Trophoblast cell (in vitro differentiated cells and primary cell): ENCODE measurements around the gene USP48.

ENCODE experiments used
- DNase-seq, 2 donors: peaks; one replicate each; pipeline ENCODE4 v3.0.0-alpha.2; 2016
- H2AFZ ChIP-seq: 2 replicates; pipeline ENCODE4 v1.6.1; 2013; ENCODE audit warnings: low read length, moderate library complexity, mild to moderate bottlenecking; ENCODE audit not compliant: insufficient read depth, poor library complexity
- H2AK5ac ChIP-seq: 2 replicates; pipeline ENCODE4 v1.6.1; 2013; ENCODE audit warnings: mild to moderate bottlenecking, low read length
- H2BK120ac ChIP-seq: 2 replicates; pipeline ENCODE4 v1.6.1; 2013; ENCODE audit warnings: low read length, mild to moderate bottlenecking, moderate library complexity; ENCODE audit not compliant: insufficient read depth, poor library complexity
- H2BK12ac ChIP-seq: 2 replicates; pipeline ENCODE4 v1.6.1; 2013; ENCODE audit warnings: mild to moderate bottlenecking, low read length, moderate library complexity
- H2BK5ac ChIP-seq: 2 replicates; pipeline ENCODE4 v1.6.1; 2013; ENCODE audit warnings: low read length, low read depth, moderate library complexity, mild to moderate bottlenecking; ENCODE audit not compliant: poor library complexity
- H3K14ac ChIP-seq: 2 replicates; pipeline ENCODE4 v1.6.1; 2013; ENCODE audit warnings: mild to moderate bottlenecking, low read length
- H3K18ac ChIP-seq: 2 replicates; pipeline ENCODE4 v1.6.1; 2013; ENCODE audit warnings: mild to moderate bottlenecking, low read length
- H3K23ac ChIP-seq: 2 replicates; pipeline ENCODE4 v1.6.1; 2013; ENCODE audit warnings: low read length
- H3K27ac ChIP-seq: 2 replicates; pipeline ENCODE4 v1.5.1; 2013; ENCODE audit warnings: low read depth, mild to moderate bottlenecking, inconsistent platforms, low read length, moderate library complexity
- H3K27me3 ChIP-seq: 2 replicates; pipeline ENCODE4 v1.6.1; 2013; ENCODE audit warnings: inconsistent platforms, mild to moderate bottlenecking, low read length, moderate library complexity; ENCODE audit not compliant: insufficient read depth
- H3K36me3 ChIP-seq, 2 experiments: 1 replicate in 1 of 2; 2 replicates in 1 of 2; pipeline ENCODE4 v1.6.1; 2013; ENCODE audit warnings: low read length in 2 of 2, mild to moderate bottlenecking in 2 of 2, moderate library complexity in 1 of 2; ENCODE audit not compliant: insufficient read depth in 2 of 2, control insufficient read depth in 1 of 2
- H3K4ac ChIP-seq: 2 replicates; pipeline ENCODE4 v1.6.1; 2013; ENCODE audit warnings: low read depth, mild to moderate bottlenecking, low read length, moderate library complexity
- H3K4me1 ChIP-seq, 2 experiments: 1 replicate in 1 of 2; 2 replicates in 1 of 2; pipeline ENCODE4 v1.6.1; 2013; ENCODE audit warnings: low read length in 2 of 2, mild to moderate bottlenecking in 2 of 2, moderate library complexity in 1 of 2; ENCODE audit not compliant: insufficient read depth in 2 of 2, control insufficient read depth in 1 of 2
- H3K4me2 ChIP-seq: 2 replicates; pipeline ENCODE4 v1.6.1; 2013; ENCODE audit warnings: inconsistent platforms, mild to moderate bottlenecking, low read length, moderate library complexity
- H3K4me3 ChIP-seq: 2 replicates; pipeline ENCODE4 v1.5.1; 2013; ENCODE audit warnings: mild to moderate bottlenecking, low read depth, low read length, inconsistent platforms
- H3K79me1 ChIP-seq: one replicate; pipeline ENCODE4 v1.6.1; 2013; ENCODE audit warnings: low read length
- H3K79me2 ChIP-seq: 2 replicates; pipeline ENCODE4 v1.6.1; 2013; ENCODE audit warnings: low read length, mild to moderate bottlenecking; ENCODE audit not compliant: control insufficient read depth, insufficient read depth, poor library complexity
- H3K9ac ChIP-seq: 2 replicates; pipeline ENCODE4 v1.6.1; 2013; ENCODE audit warnings: mild to moderate bottlenecking, low read length
- H3K9me3 ChIP-seq: 2 replicates; pipeline ENCODE4 v1.6.1; 2013; ENCODE audit warnings: low read depth, mild to moderate bottlenecking, control low read depth, inconsistent platforms, low read length; ENCODE audit not compliant: insufficient read depth
- H4K12ac ChIP-seq: 2 replicates; pipeline ENCODE4 v1.6.1; 2013; ENCODE audit warnings: low read depth, mild to moderate bottlenecking, low read length, moderate library complexity
- H4K8ac ChIP-seq: 2 replicates; pipeline ENCODE4 v1.6.1; 2013; ENCODE audit warnings: low read depth, mild to moderate bottlenecking, low read length, moderate library complexity
- H4K91ac ChIP-seq: one replicate; pipeline ENCODE4 v1.6.1; 2013; ENCODE audit warnings: low read depth, mild to moderate bottlenecking, low read length, moderate library complexity
- WGBS: extraction: QIAGEN DNeasy Blood & Tissue Kit; methylation state at CpG from one replicate; pipeline ENCODE4 v1.1.7; 2013; ENCODE audit warnings: missing lambda C conversion rate; ENCODE audit not compliant: insufficient read length, insufficient coverage; ENCODE audit errors: extremely low coverage; 5-methylcytosine and 5-hydroxymethylcytosine counted together

The USP48 gene

GRCh38 chr1:21725748-21726392, 57.1 kb downstream of the USP48 start:
- Histone ChIP-seq H3K27ac (no peak overlapping the region), H3K4me1 (no peaks in the 10 kb centered on the region), H3K14ac (no peak overlapping the region), H2BK5ac (no peak overlapping the region), H3K27me3 (no peaks in the 10 kb centered on the region), H3K4me2 (no peak overlapping the region), H3K4me3 (no peak overlapping the region), H3K79me1 (no peaks in the 10 kb centered on the region), H4K12ac (no peak overlapping the region), H3K36me3 (peaks cover 12 to 15% of the 10 kb centered on the region in 2 experiments), H2BK120ac (no peak overlapping the region), H2BK12ac (no peak overlapping the region), H4K8ac (no peak overlapping the region), H3K18ac (no peak overlapping the region), H2AK5ac (no peak overlapping the region), H3K79me2 (no peaks in the 10 kb centered on the region), H3K23ac (no peak overlapping the region), H2AFZ (no peak overlapping the region), H3K9ac (no peak overlapping the region), H3K9me3 (no peaks in the 10 kb centered on the region), H3K4ac (no peak overlapping the region), H4K91ac (no peak overlapping the region)
- WGBS: no CpG with 5 or more reads among the region's 1 CpG
- no peak for DNase-seq

- Histone ChIP-seq H3K4me3 (no peak overlapping the region), H3K9me3 (no peaks in the 10 kb centered on the region), H2AK5ac (no peak overlapping the region), H3K4ac (no peak overlapping the region), H2AFZ (no peak overlapping the region), H2BK5ac (no peak overlapping the region), H3K14ac (no peak overlapping the region), H3K27ac (no peak overlapping the region), H2BK12ac (no peak overlapping the region), H3K4me1 (no peaks in the 10 kb centered on the region), H3K36me3 (peaks cover 16 to 19% of the 10 kb centered on the region in 2 experiments), H3K23ac (no peak overlapping the region), H3K79me2 (no peaks in the 10 kb centered on the region), H3K9ac (no peak overlapping the region), H3K79me1 (no peaks in the 10 kb centered on the region), H3K27me3 (no peaks in the 10 kb centered on the region), H2BK120ac (no peak overlapping the region), H3K18ac (no peak overlapping the region), H4K12ac (no peak overlapping the region), H4K91ac (no peak overlapping the region), H4K8ac (no peak overlapping the region), H3K4me2 (no peak overlapping the region)
- no peak for DNase-seq
- WGBS: no CpG with 5 or more reads among the region's 3 CpGs
Measured at GRCh38 chr1:21724570-21724969, 58.4 kb downstream of the USP48 start.

- Histone ChIP-seq H2BK12ac (no peak overlapping the region), H3K18ac (no peak overlapping the region), H3K79me1 (no peaks in the 10 kb centered on the region), H3K79me2 (no peaks in the 10 kb centered on the region), H3K36me3 (peaks cover 19 to 22% of the 10 kb centered on the region in 2 experiments), H2AK5ac (no peak overlapping the region), H3K27ac (no peak overlapping the region), H2AFZ (no peak overlapping the region), H3K9ac (no peak overlapping the region), H3K23ac (no peak overlapping the region), H3K4me3 (no peak overlapping the region), H4K12ac (no peak overlapping the region), H2BK5ac (no peak overlapping the region), H4K8ac (no peak overlapping the region), H3K4me2 (no peak overlapping the region), H3K4me1 (no peaks in the 10 kb centered on the region), H3K9me3 (no peaks in the 10 kb centered on the region), H2BK120ac (no peak overlapping the region), H3K4ac (no peak overlapping the region), H4K91ac (no peak overlapping the region), H3K14ac (no peak overlapping the region), H3K27me3 (no peaks in the 10 kb centered on the region)
- WGBS: no CpG with 5 or more reads among the region's 4 CpGs
- no peak for DNase-seq
Measured at GRCh38 chr1:21724098-21724497, 58.9 kb downstream of the USP48 start.

- Histone ChIP-seq H2BK120ac (no peak overlapping the region), H3K4ac (no peak overlapping the region), H3K4me3 (no peak overlapping the region), H4K91ac (no peak overlapping the region), H3K27ac (no peak overlapping the region), H3K14ac (no peak overlapping the region), H3K9me3 (no peaks in the 10 kb centered on the region), H3K79me2 (no peaks in the 10 kb centered on the region), H3K4me1 (no peaks in the 10 kb centered on the region), H3K4me2 (no peak overlapping the region), H4K12ac (no peak overlapping the region), H3K18ac (no peak overlapping the region), H3K9ac (no peak overlapping the region), H3K23ac (no peak overlapping the region), H4K8ac (no peak overlapping the region), H2BK5ac (no peak overlapping the region), H3K79me1 (no peaks in the 10 kb centered on the region), H3K27me3 (no peaks in the 10 kb centered on the region), H3K36me3 (peaks cover 23 to 32% of the 10 kb centered on the region in 2 experiments), H2AFZ (no peak overlapping the region), H2AK5ac (no peak overlapping the region), H2BK12ac (no peak overlapping the region)
- DNase-seq: no peak
- whole genome bisulfite sequencing: no CpG with 5 or more reads among the region's 7 CpGs
Measured at GRCh38 chr1:21721295-21721985, 61.5 kb downstream of the USP48 start.
